ENCODE measurements around the gene ARHGAP10. TPM values are rescaled to one million over a fixed set of nuclear protein-coding genes. Genes with fewer than 3 reads are reported as not detected.
"Not testable (repeated sequence)": the region's sequence is repeated elsewhere in the genome, so short reads cannot be mapped to it uniquely, and the experiment has no call there.

The ARHGAP10 gene
- total RNA-seq, 3 donors from 2014 or later (not counting 1 experiment from before 2014, with no cell fraction given), result 13.9 to 28.7 (median 23.2) TPM

- Histone ChIP-seq H3K4me1 (ENCODE audit: control insufficient read depth, insufficient read depth, low read length) (no peaks in the 10 kb centered on the region), H3K27ac (ENCODE audit: low read length) (no peak overlapping the region), H3K9me3 (ENCODE audit: control insufficient read depth, insufficient read depth, low read length) (peaks cover 27% of the 10 kb centered on the region), H3K4me3 (ENCODE audit: low read length) (no peak overlapping the region), H3K27me3 (ENCODE audit: control insufficient read depth, insufficient read depth, low read length) (no peaks in the 10 kb centered on the region), H3K36me3 (ENCODE audit: control insufficient read depth, insufficient read depth, low read length) (peaks cover 16% of the 10 kb centered on the region)
- intact Hi-C loops (cut with micrococcal nuclease), result no loop called here
- Mint-ChIP-seq H3K27me3 (ENCODE audit: low read depth in 2 of 2) (no peaks in the 10 kb centered on the region), H3K4me1 (no peaks in the 10 kb centered on the region), H3K4me3 (no peak overlapping the region), H3K9me3 (peaks cover 4 to 15% of the 10 kb centered on the region in 2 donors), H3K27ac (no peak overlapping the region), H3K36me3 (peaks cover 26% of the 10 kb centered on the region)
- DNase-seq, result no peak
- no peak for TF ChIP-seq CTCF (IDR thresholded peaks at IDR 0.05)
- no peak for ATAC-seq
- 98% methylated on average over 2 of the region's 2 CpGs for WGBS (ENCODE audit: insufficient coverage)
Observed at GRCh38 chr4:148078061-148078460, 346.2 kb downstream of the ARHGAP10 start.

GRCh38 chr4:148079961-148080360 lies 348.1 kb downstream of the ARHGAP10 start:
- 93% methylated on average over 6 of the region's 7 CpGs for WGBS (ENCODE audit: insufficient coverage)
- Histone ChIP-seq H3K27me3 (ENCODE audit: control insufficient read depth, insufficient read depth, low read length) (no peaks in the 10 kb centered on the region), H3K9me3 (ENCODE audit: control insufficient read depth, insufficient read depth, low read length) (peaks cover 10% of the 10 kb centered on the region), H3K4me3 (ENCODE audit: low read length) (no peak overlapping the region), H3K4me1 (ENCODE audit: control insufficient read depth, insufficient read depth, low read length) (no peaks in the 10 kb centered on the region), H3K36me3 (ENCODE audit: control insufficient read depth, insufficient read depth, low read length) (peaks cover 3% of the 10 kb centered on the region), H3K27ac (ENCODE audit: low read length) (no peak overlapping the region)
- ATAC-seq (no peak), DNase-seq (no peak)
- no peak for TF ChIP-seq CTCF (IDR thresholded peaks at IDR 0.05)
- Mint-ChIP-seq H3K4me3 (no peak overlapping the region), H3K9me3 (peaks cover 4 to 13% of the 10 kb centered on the region in 2 donors), H3K27ac (no peak overlapping the region), H3K36me3 (peaks cover 15% of the 10 kb centered on the region), H3K27me3 (ENCODE audit: low read depth in 2 of 2) (no peaks in the 10 kb centered on the region), H3K4me1 (no peaks in the 10 kb centered on the region)
- intact Hi-C loops (cut with micrococcal nuclease), result no loop called here

GRCh38 chr4:148081267-148081666 lies 349.4 kb downstream of the ARHGAP10 start:
- Mint-ChIP-seq H3K4me3 (no peak overlapping the region), H3K27ac (no peak overlapping the region), H3K27me3 (ENCODE audit: low read depth in 2 of 2) (no peaks in the 10 kb centered on the region), H3K4me1 (no peaks in the 10 kb centered on the region), H3K36me3 (peaks cover 1% of the 10 kb centered on the region), H3K9me3 (peaks cover 0 to 9% of the 10 kb centered on the region in 2 donors)
- 94% methylated on average over 12 of the region's 12 CpGs for WGBS (ENCODE audit: insufficient coverage)
- DNase-seq (no peak), ATAC-seq (no peak)
- no peak overlapping the region for H3K27ac ChIP-seq (ENCODE audit: low read length)
- intact Hi-C loops (cut with micrococcal nuclease), result no loop called here
- no peak for TF ChIP-seq CTCF (IDR thresholded peaks at IDR 0.05)
- no peaks in the 10 kb centered on the region for H3K36me3 ChIP-seq (ENCODE audit: control insufficient read depth, insufficient read depth, low read length)
- no peaks in the 10 kb centered on the region for H3K9me3 ChIP-seq (ENCODE audit: control insufficient read depth, insufficient read depth, low read length)
- H3K4me1 ChIP-seq (ENCODE audit: control insufficient read depth, insufficient read depth, low read length), result no peaks in the 10 kb centered on the region
- no peak overlapping the region for H3K4me3 ChIP-seq (ENCODE audit: low read length)
- no peaks in the 10 kb centered on the region for H3K27me3 ChIP-seq (ENCODE audit: control insufficient read depth, insufficient read depth, low read length)

- peak in 1 of 3 donors; percentile 27 for ATAC-seq
- Mint-ChIP-seq H3K27ac (no peak overlapping the region), H3K9me3 (peaks cover 0 to 8% of the 10 kb centered on the region in 2 donors), H3K4me3 (no peak overlapping the region), H3K36me3 (no peaks in the 10 kb centered on the region), H3K27me3 (ENCODE audit: low read depth in 2 of 2) (no peaks in the 10 kb centered on the region), H3K4me1 (no peaks in the 10 kb centered on the region)
- Histone ChIP-seq H3K9me3 (ENCODE audit: control insufficient read depth, insufficient read depth, low read length) (no peaks in the 10 kb centered on the region), H3K4me3 (ENCODE audit: low read length) (no peak overlapping the region), H3K27me3 (ENCODE audit: control insufficient read depth, insufficient read depth, low read length) (no peaks in the 10 kb centered on the region), H3K4me1 (ENCODE audit: control insufficient read depth, insufficient read depth, low read length) (no peaks in the 10 kb centered on the region), H3K27ac (ENCODE audit: low read length) (no peak overlapping the region), H3K36me3 (ENCODE audit: control insufficient read depth, insufficient read depth, low read length) (no peaks in the 10 kb centered on the region)
- 98% methylated on average over 3 of the region's 3 CpGs for WGBS (ENCODE audit: insufficient coverage)
- DNase-seq, result no peak
- intact Hi-C loops (cut with micrococcal nuclease), result no loop called here
- TF ChIP-seq CTCF (IDR thresholded peaks at IDR 0.05), result no peak
Observed at GRCh38 chr4:148081745-148082144, 349.9 kb downstream of the ARHGAP10 start.

- H3K9me3 ChIP-seq (ENCODE audit: control insufficient read depth, insufficient read depth, low read length); H3K9me3 Mint-ChIP-seq; H3K36me3 ChIP-seq (ENCODE audit: control insufficient read depth, insufficient read depth, low read length); H3K4me1 ChIP-seq (ENCODE audit: control insufficient read depth, insufficient read depth, low read length); H3K4me3 Mint-ChIP-seq; H3K4me1 Mint-ChIP-seq; H3K36me3 Mint-ChIP-seq; DNase-seq; ATAC-seq; H3K27me3 Mint-ChIP-seq (ENCODE audit: low read depth in 2 of 2); H3K27ac Mint-ChIP-seq; H3K27me3 ChIP-seq (ENCODE audit: control insufficient read depth, insufficient read depth, low read length); H3K27ac ChIP-seq (ENCODE audit: low read length); intact Hi-C loops (cut with micrococcal nuclease); H3K4me3 ChIP-seq (ENCODE audit: low read length): not testable (repeated sequence)
- WGBS (ENCODE audit: insufficient coverage), result 98% methylated on average over 4 of the region's 4 CpGs
Observed at GRCh38 chr4:148083073-148083472, 351.2 kb downstream of the ARHGAP10 start.
